ENCODE data around the gene NTHL1.
A peak's percentile ranks its signal among the peaks of the same experiment; 100 is the strongest.

The NTHL1 gene

GRCh38 chr16:2024032-2024420 is 23.6 kb downstream of the NTHL1 start:
- Mint-ChIP-seq H3K9me3 (no peaks in the 10 kb centered on the region), H3K36me3 (ENCODE audit: low read depth) (peaks cover 3% of the 10 kb centered on the region), H3K4me3 (peak overlapping the region; percentile 65 to 77 (median 73)), H3K27me3 (ENCODE audit: low read depth) (peaks cover 22% of the 10 kb centered on the region), H3K4me1 (peaks cover 24% of the 10 kb centered on the region), H3K27ac (peak overlapping the region; percentile 90 to 97 (median 95))
- TF ChIP-seq CTCF (IDR thresholded peaks at IDR 0.05; ENCODE audit: unreplicated experiment in 3 of 3), result no peak

GRCh38 chr16:2023092-2024031 is 24.3 kb downstream of the NTHL1 start:
- Mint-ChIP-seq H3K9me3 (no peaks in the 10 kb centered on the region), H3K4me3 (peak overlapping the region; percentile 80 to 85 (median 80)), H3K4me1 (peaks cover 24% of the 10 kb centered on the region), H3K27ac (peak overlapping the region; percentile 91 to 97 (median 91)), H3K27me3 (ENCODE audit: low read depth) (peaks cover 26% of the 10 kb centered on the region), H3K36me3 (ENCODE audit: low read depth) (no peaks in the 10 kb centered on the region)
- peak; percentile 95 to 98 (median 98) for TF ChIP-seq CTCF (IDR thresholded peaks at IDR 0.05; ENCODE audit: unreplicated experiment in 3 of 3)

GRCh38 chr16:2022723-2023091 is 24.9 kb downstream of the NTHL1 start:
- no peak for TF ChIP-seq CTCF (IDR thresholded peaks at IDR 0.05; ENCODE audit: unreplicated experiment in 3 of 3)
- Mint-ChIP-seq H3K27me3 (ENCODE audit: low read depth) (peaks cover 30% of the 10 kb centered on the region), H3K36me3 (ENCODE audit: low read depth) (no peaks in the 10 kb centered on the region), H3K4me3 (peak overlapping the region; percentile 80 to 85 (median 80)), H3K27ac (peak overlapping the region; percentile 91 to 97 (median 91)), H3K9me3 (no peaks in the 10 kb centered on the region), H3K4me1 (peaks cover 22% of the 10 kb centered on the region)

GRCh38 chr16:2019921-2020831 is 27.5 kb downstream of the NTHL1 start:
- peak overlapping the region in 2 of 3 experiments; percentile 49 for H3K27ac Mint-ChIP-seq
- H3K36me3 Mint-ChIP-seq (ENCODE audit: low read depth), result no peaks in the 10 kb centered on the region
- peaks cover 30% of the 10 kb centered on the region for H3K27me3 Mint-ChIP-seq (ENCODE audit: low read depth)
- H3K4me1 Mint-ChIP-seq, result peaks cover 19% of the 10 kb centered on the region
- H3K4me3 Mint-ChIP-seq, result peak overlapping the region; percentile 79 to 84 (median 80)
- H3K9me3 Mint-ChIP-seq, result no peaks in the 10 kb centered on the region
- TF ChIP-seq CTCF (IDR thresholded peaks at IDR 0.05; ENCODE audit: unreplicated experiment in 3 of 3), result no peak

GRCh38 chr16:2019518-2019920 is 28.1 kb downstream of the NTHL1 start, which contains the start of gene NPW:
TSS of gene NPW (plus strand) at chr16:2019785.
- H3K27ac Mint-ChIP-seq, result peak within 1 kb of the TSS in 2 of 3 experiments; percentile 49
- H3K4me3 Mint-ChIP-seq, result peak within 1 kb of the TSS; percentile 79 to 84 (median 80)
- no peaks in the 10 kb centered on the region for H3K36me3 Mint-ChIP-seq (ENCODE audit: low read depth)
- peaks cover 18% of the 10 kb centered on the region for H3K4me1 Mint-ChIP-seq
- no peaks in the 10 kb centered on the region for H3K9me3 Mint-ChIP-seq
- peaks cover 30% of the 10 kb centered on the region for H3K27me3 Mint-ChIP-seq (ENCODE audit: low read depth)
- TF ChIP-seq CTCF (IDR thresholded peaks at IDR 0.05; ENCODE audit: unreplicated experiment in 3 of 3), result no peak

Data from nephron (organoid).